RWPE1 (cell line): ENCODE results near the gene PALLD.

ENCODE experiments used
- CTCF ChIA-PET: fragments of 350-600 bp; sonication (Branson Sonifier 250); formaldehyde crosslinking; extraction: SDS; loops from one replicate; lab custom pipeline; 2021; lab: Yijun Ruan, JAX
- POLR2A ChIA-PET: fragments of 400-600 bp; formaldehyde crosslinking; extraction: SDS; loops from one replicate; lab custom pipeline; 2020; ENCODE audit warnings: antibody characterized with exemption; ENCODE audit not compliant: low non-redundant PET; lab: Yijun Ruan, JAX
- DNase-seq: peaks from one replicate; pipeline ENCODE4 v3.0.0; 2012; ENCODE audit warnings: low spot score
- H3K27ac ChIP-seq: fragments of 450-650 bp; 2 replicates; pipeline ENCODE4 v1.5.1; 2017
- TF ChIP-seq, protein P1 (sequence below): fragments of 450-650 bp; conservative IDR thresholded peaks from 2 replicates; pipeline ENCODE4 v1.5.1; 2017; ENCODE audit warnings: low read depth, mild to moderate bottlenecking

Gene PALLD

DNA sequence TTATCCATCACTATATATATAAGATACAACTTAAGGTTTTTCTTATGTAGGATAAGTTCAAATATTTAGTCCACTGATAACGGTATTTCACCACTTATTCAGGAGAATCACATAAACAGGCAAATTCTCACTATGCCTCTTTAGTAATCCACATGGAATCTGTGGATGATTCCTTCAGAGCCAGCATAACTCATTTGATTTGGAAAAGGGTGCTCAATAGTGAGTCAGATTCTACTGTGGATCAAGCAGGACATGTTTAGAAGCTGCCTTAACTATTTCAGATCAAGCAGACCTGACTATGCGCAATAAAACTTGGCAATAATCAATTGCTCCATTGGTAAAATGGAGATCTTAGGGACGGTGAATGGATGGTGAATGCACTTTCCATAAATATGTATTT lies 329.1 kb downstream of the PALLD start:
- ChIA-PET POLR2A (no interaction called here), CTCF (no interaction called here)
- H3K27ac ChIP-seq = no peak overlapping the region
- TF ChIP-seq, protein P1, sequence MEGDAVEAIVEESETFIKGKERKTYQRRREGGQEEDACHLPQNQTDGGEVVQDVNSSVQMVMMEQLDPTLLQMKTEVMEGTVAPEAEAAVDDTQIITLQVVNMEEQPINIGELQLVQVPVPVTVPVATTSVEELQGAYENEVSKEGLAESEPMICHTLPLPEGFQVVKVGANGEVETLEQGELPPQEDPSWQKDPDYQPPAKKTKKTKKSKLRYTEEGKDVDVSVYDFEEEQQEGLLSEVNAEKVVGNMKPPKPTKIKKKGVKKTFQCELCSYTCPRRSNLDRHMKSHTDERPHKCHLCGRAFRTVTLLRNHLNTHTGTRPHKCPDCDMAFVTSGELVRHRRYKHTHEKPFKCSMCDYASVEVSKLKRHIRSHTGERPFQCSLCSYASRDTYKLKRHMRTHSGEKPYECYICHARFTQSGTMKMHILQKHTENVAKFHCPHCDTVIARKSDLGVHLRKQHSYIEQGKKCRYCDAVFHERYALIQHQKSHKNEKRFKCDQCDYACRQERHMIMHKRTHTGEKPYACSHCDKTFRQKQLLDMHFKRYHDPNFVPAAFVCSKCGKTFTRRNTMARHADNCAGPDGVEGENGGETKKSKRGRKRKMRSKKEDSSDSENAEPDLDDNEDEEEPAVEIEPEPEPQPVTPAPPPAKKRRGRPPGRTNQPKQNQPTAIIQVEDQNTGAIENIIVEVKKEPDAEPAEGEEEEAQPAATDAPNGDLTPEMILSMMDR = no peak
- no peak for DNase-seq

DNA sequence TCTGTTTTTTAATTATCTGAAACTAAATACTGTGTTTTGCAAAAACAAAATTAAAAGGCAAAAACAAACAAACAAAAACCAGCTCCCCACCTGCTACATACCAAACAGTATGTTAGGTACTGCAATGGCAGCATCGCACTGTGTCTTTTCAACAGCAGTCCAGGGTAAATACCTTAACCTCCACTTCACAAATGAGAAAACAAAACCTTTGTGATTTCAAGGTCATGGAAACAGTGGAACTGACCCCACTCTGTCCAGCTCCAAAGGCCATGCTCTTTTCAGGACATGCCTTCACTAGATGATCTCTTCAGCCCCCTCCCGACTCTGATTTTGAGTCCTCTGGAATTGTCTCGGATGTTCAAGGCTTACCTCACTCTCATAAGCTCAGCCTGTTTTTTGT lies 329.8 kb downstream of the PALLD start:
- H3K27ac ChIP-seq = no peak overlapping the region
- ChIA-PET POLR2A (no interaction called here), CTCF (no interaction called here)
- no peak for DNase-seq
- TF ChIP-seq, protein P1 = no peak

DNA sequence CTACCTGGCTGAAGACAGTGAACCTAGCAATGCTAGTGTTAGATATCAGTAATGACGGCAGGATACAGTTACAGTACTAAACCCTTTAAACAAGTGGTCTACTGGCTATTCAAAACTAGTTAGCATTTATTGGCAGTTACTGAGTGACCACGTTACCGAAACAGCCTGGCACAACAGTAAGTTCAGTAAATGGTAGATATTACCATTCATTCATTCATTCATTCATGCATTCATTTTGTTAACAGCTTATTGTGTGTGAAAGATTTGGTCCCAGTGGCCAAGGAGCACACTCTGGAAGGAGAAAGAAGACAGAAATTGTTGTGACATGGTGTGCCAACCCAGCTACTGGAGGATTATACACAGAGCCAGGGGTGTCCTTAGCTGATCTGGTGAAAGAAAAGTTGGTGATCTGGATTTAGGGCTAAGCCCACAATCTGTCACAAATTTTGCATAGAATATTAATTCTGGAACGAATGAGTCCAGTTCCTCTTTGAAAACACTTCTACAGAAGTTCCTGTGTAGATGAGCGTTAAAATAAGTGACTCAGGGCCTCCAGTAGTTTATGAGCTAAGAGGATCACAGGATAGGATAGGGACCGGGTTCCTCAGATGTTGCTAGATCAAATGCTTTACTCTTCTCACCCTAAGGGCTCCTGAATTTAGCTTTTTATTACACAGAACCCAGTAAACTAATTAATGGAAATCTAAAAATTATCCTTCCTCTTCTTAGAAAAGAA lies 334.1 kb downstream of the PALLD start:
- ChIA-PET POLR2A (interaction anchor here (1.5 kb wide), 1 partner anchor 14 kb away, joined by 23 read pairs; no protein-coding TSS in a partner anchor), CTCF (interaction anchor here (0.6 to 2.5 kb wide), 6 partner anchors 14 to 655 kb away, joined by 3 to 10 read pairs (median 4); no protein-coding TSS in a partner anchor)
- no peak for DNase-seq
- H3K27ac ChIP-seq = no peak overlapping the region
- TF ChIP-seq, protein P1 = no peak

DNA sequence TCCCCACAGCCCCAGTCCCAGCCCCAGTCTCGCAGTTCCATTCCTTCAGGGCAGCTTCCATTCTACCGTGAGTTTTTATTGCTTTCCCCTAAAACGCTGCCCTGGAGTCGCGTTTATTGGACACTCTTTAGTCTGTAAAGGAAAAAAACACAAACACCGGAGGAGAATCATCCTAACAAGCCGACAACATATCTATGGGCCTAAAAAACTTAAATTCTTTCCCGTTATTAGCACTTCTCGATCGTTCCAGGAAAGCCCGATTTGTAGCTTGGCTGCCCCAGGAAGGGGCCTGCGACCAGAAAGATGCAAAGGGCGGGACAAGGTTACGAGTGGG lies 334.7 kb downstream of the PALLD start:
- TF ChIP-seq, protein P1 = no peak
- H3K27ac ChIP-seq = peak overlapping the region; percentile 92
- ChIA-PET CTCF (interaction anchor here (1.1 to 2.5 kb wide), 4 partner anchors 15 to 317 kb away, joined by 3 to 10 read pairs (median 6); no protein-coding TSS in a partner anchor), POLR2A (interaction anchor here (0.7 to 1.5 kb wide), 2 partner anchors 15 to 416 kb away, joined by 3 to 23 read pairs; no protein-coding TSS in a partner anchor)
- DNase-seq = no peak

DNA sequence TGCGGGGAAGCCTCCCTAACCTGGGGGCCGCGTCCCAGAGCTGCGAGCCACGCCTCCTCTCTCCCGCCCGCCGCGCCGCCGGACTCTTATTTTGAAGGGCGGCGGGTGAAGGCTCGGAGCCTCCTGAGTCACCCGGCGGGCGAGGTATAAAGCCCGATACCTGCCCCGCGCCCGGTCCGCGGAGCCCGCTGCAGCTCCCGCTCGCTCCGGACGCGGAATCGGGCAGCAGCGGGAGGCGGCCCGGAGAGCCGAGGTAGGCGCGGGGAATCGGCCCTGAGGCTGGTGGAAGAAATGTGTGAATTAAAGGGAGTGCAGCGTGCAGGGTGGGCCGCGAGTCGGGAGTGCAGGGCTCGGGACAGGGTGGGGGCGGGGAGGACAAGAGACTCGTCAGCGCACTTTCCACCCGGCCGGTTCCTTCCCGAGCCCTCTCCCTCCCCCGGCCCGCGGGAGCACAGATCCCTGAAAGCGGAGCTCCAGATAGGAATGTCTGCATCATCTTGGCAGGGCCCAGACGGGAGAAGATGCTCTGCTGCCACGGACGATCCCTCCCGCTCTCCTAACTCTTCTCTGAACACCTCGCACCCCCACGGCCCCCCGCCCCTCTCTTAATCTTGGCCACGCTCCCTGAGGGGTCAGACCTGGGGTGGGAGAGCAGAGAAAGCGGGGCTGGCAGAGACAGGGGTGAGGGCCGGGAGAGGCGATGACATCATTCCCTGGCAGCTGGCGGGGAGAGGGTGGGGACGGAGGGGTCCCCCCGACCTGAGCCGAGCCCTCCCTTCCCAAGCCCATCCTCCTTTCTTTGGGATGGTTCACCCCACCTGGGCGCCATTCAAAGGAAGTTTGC lies 335.3 kb downstream of the PALLD start:
- H3K27ac ChIP-seq = peak overlapping the region; percentile 92
- CTCF ChIA-PET = interaction anchor here (0.5 to 2.5 kb wide), 7 partner anchors 15 to 318 kb away, joined by 3 to 10 read pairs (median 3); no protein-coding TSS in a partner anchor
- POLR2A ChIA-PET = interaction anchor here (0.7 to 1.5 kb wide), 2 partner anchors 15 to 417 kb away, joined by 3 to 23 read pairs; no protein-coding TSS in a partner anchor
- DNase-seq = peak; percentile 87
- TF ChIP-seq, protein P1 = no peak
